Adrenal gland (tissue), 5 donors: ENCODE measurements around the gene TFAP2B.

Experiments used
- CTCF ChIP-seq, 6 experiments: fragments of 450-650 bp in 4 of 6; fragments of 200-600 bp in 2 of 6; sonication (generic) in 1 of 6; IDR thresholded peaks; 1 replicate in 5 of 6; 2 replicates in 1 of 6; pipeline versions ENCODE4 v1.5.1 to v1.8.0; 2016 to 2021; ENCODE audit warnings: antibody characterized with exemption in 6 of 6, mild to moderate bottlenecking in 2 of 6, moderate library complexity in 1 of 6
- POLR2A ChIP-seq, 2 donors: fragments of 450-650 bp; IDR thresholded peaks; one replicate each; pipeline ENCODE4 v1.6.1; 2017; ENCODE audit warnings: antibody characterized with exemption in 2 of 2, mild to moderate bottlenecking in 2 of 2, moderate library complexity in 1 of 2
- donor health status: DM: no; HTN: no; CAD: no.

GRCh38 chr6:50815436-50816114 lies 3.1 kb upstream of the TFAP2B start:
- TF ChIP-seq CTCF (IDR thresholded peaks at IDR 0.05) = peak in 3 of 6 experiments; percentile 12 to 32 (median 14)
- TF ChIP-seq POLR2A (IDR thresholded peaks at IDR 0.05) = no peak
